ENCODE measurements around the gene SCAMP5. TPM values are rescaled to one million over a fixed set of nuclear protein-coding genes. Genes with fewer than 3 reads are reported as not detected.

The SCAMP5 gene
- total RNA-seq, 5 donors from 2014 or later (not counting 1 experiment from before 2014, with no cell fraction given) = 0.26 to 8.2 (median 0.51) TPM

GRCh38 chr15:74959586-74959939 lies 35.8 kb upstream of the SCAMP5 start:
- Histone ChIP-seq H3K27me3 (replicated peaks in 1 of 2; ENCODE audit: control insufficient read depth in 2 of 2, extremely low read depth in 1 of 2, insufficient read depth in 2 of 2, low read length in 1 of 2) (peaks cover 2 to 54% of the 10 kb centered on the region in 2 experiments), H3K4me1 (ENCODE audit: control insufficient read depth in 1 of 2, extremely low read depth in 1 of 2, insufficient read depth in 2 of 2, low read length in 2 of 2) (peaks cover 3 to 43% of the 10 kb centered on the region in 2 experiments), H3K27ac (ENCODE audit: low read length) (no peak overlapping the region), H3K36me3 (ENCODE audit: control insufficient read depth in 2 of 2, extremely low read depth in 1 of 2, insufficient read depth in 1 of 2, low read length in 1 of 2) (no peaks in the 10 kb centered on the region), H3K4me3 (ENCODE audit: control insufficient read depth in 1 of 2, extremely low read depth in 1 of 2, low read length in 1 of 2) (no peak overlapping the region), H3K9me3 (no peaks in the 10 kb centered on the region)
- peak overlapping the region in 1 of 3 donors; percentile 69 for H3K4me3 Mint-ChIP-seq
- H3K27me3 Mint-ChIP-seq = peaks cover 12 to 29% of the 10 kb centered on the region in 2 donors
- H3K27ac Mint-ChIP-seq = no peak overlapping the region
- H3K9me3 Mint-ChIP-seq = no peaks in the 10 kb centered on the region
- 21% methylated on average over 5 of the region's 8 CpGs for WGBS (ENCODE audit: insufficient coverage)
- H3K36me3 Mint-ChIP-seq = no peaks in the 10 kb centered on the region
- ChIA-PET CTCF (interaction anchor here (0.6 to 1.6 kb wide), 2 partner anchors 9 to 25 kb away, joined by 8 read pairs; no protein-coding TSS in a partner anchor), POLR2A (no interaction called here)
- DNase-seq = no peak
- no peak for ATAC-seq (replicated peaks in 1 of 4)
- peaks cover 23 to 33% (median 27%) of the 10 kb centered on the region in 3 donors for H3K4me1 Mint-ChIP-seq

DNA sequence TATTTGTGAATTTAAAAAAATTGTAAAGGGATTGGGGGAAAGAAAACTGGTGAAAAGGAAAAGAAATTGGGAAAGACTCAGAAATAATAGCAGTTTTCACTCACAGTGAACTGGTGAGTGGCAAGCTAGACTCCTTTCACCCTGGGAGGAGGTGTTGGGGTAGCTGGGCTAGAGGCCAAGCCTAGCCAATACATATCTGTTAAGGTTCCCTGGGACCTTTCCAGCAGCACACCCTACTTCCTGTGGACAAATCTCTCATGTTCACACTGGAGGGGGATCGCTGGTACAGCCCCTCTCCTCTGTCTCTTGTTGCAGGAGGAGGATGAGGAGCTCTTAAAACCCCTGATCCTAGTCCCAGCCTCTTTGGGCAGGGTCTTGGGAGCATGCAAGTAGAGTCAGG lies 35.1 kb upstream of the SCAMP5 start:
- H3K36me3 Mint-ChIP-seq = no peaks in the 10 kb centered on the region
- H3K4me1 ChIP-seq (ENCODE audit: control insufficient read depth in 1 of 2, extremely low read depth in 1 of 2, insufficient read depth in 2 of 2, low read length in 2 of 2) = peaks cover 3 to 36% of the 10 kb centered on the region in 2 experiments
- POLR2A ChIA-PET = interaction anchor here in 1 of 2 donors (0.6 kb wide), 1 partner anchor 25 kb away, joined by 3 read pairs; no protein-coding TSS in a partner anchor
- peaks cover 12 to 29% of the 10 kb centered on the region in 2 donors for H3K27me3 Mint-ChIP-seq
- H3K27ac Mint-ChIP-seq = no peak overlapping the region
- H3K27me3 ChIP-seq (replicated peaks in 1 of 2; ENCODE audit: control insufficient read depth in 2 of 2, extremely low read depth in 1 of 2, insufficient read depth in 2 of 2, low read length in 1 of 2) = peaks cover 2 to 47% of the 10 kb centered on the region in 2 experiments
- no peak overlapping the region for H3K4me3 ChIP-seq (ENCODE audit: control insufficient read depth in 1 of 2, extremely low read depth in 1 of 2, low read length in 1 of 2)
- DNase-seq (no peak), ATAC-seq (replicated peaks in 1 of 4) (no peak)
- H3K9me3 Mint-ChIP-seq = no peaks in the 10 kb centered on the region
- no peaks in the 10 kb centered on the region for H3K36me3 ChIP-seq (ENCODE audit: control insufficient read depth in 2 of 2, extremely low read depth in 1 of 2, insufficient read depth in 1 of 2, low read length in 1 of 2)
- H3K4me1 Mint-ChIP-seq = peaks cover 23 to 27% (median 26%) of the 10 kb centered on the region in 3 donors
- CTCF ChIA-PET = interaction anchor here in 1 of 2 donors (0.5 to 1.6 kb wide), 2 partner anchors 10 to 11 kb away, joined by 3 to 8 read pairs; no protein-coding TSS in a partner anchor
- H3K9me3 ChIP-seq = no peaks in the 10 kb centered on the region
- H3K4me3 Mint-ChIP-seq = no peak overlapping the region
- WGBS (ENCODE audit: insufficient coverage) = no CpG with 5 or more reads among the region's 1 CpG
- no peak overlapping the region for H3K27ac ChIP-seq (ENCODE audit: low read length)

DNA sequence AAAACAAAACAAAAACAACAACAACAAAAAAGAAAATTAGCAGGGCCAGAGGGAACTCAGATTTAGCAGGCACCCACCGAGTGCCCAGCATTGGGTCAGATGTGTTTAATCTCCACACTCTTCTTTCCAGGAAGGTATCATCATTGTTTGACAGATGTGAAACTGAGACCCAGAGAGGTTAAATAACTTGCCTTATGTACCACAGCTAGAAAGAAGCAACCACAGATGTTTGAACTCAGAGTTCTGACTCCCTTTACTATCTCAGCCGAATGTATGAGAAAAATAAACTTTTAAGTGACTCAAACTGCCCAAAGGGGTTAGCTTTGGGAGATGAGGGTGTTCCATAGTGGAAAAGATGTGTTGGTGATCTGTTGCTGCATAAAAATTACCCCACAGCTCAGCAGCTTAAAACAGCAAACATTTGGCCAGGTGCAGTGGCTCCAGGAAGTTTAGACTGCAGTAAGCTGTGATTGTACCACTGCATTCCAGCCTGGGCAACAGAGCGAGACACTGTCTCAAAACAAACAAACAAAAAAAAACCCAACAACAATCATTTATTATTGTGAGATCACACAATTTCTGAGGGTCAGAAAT lies 34.3 kb upstream of the SCAMP5 start:
- Mint-ChIP-seq H3K4me3 (no peak overlapping the region), H3K36me3 (no peaks in the 10 kb centered on the region), H3K27me3 (peaks cover 12 to 29% of the 10 kb centered on the region in 2 donors), H3K27ac (no peak overlapping the region), H3K4me1 (peaks cover 19 to 27% (median 23%) of the 10 kb centered on the region in 3 donors), H3K9me3 (no peaks in the 10 kb centered on the region)
- CTCF ChIA-PET = interaction anchor here in 1 of 2 donors (0.5 to 1.6 kb wide), 3 partner anchors 10 kb away, joined by 3 to 8 read pairs (median 4); no protein-coding TSS in a partner anchor
- no peak overlapping the region for H3K27ac ChIP-seq (ENCODE audit: low read length)
- DNase-seq (no peak), ATAC-seq (replicated peaks in 1 of 4) (no peak)
- peaks cover 0 to 28% of the 10 kb centered on the region in 2 experiments for H3K4me1 ChIP-seq (ENCODE audit: control insufficient read depth in 1 of 2, extremely low read depth in 1 of 2, insufficient read depth in 2 of 2, low read length in 2 of 2)
- no peak overlapping the region for H3K4me3 ChIP-seq (ENCODE audit: control insufficient read depth in 1 of 2, extremely low read depth in 1 of 2, low read length in 1 of 2)
- H3K9me3 ChIP-seq = no peaks in the 10 kb centered on the region
- no peaks in the 10 kb centered on the region for H3K36me3 ChIP-seq (ENCODE audit: control insufficient read depth in 2 of 2, extremely low read depth in 1 of 2, insufficient read depth in 1 of 2, low read length in 1 of 2)
- POLR2A ChIA-PET = no interaction called here
- H3K27me3 ChIP-seq (replicated peaks in 1 of 2; ENCODE audit: control insufficient read depth in 2 of 2, extremely low read depth in 1 of 2, insufficient read depth in 2 of 2, low read length in 1 of 2) = peaks cover 0 to 39% of the 10 kb centered on the region in 2 experiments
- WGBS (ENCODE audit: insufficient coverage) = 40% methylated on average over 1 of the region's 3 CpGs

GRCh38 chr15:74961616-74962015 lies 33.7 kb upstream of the SCAMP5 start:
- POLR2A ChIA-PET = no interaction called here
- Histone ChIP-seq H3K9me3 (no peaks in the 10 kb centered on the region), H3K4me3 (ENCODE audit: control insufficient read depth in 1 of 2, extremely low read depth in 1 of 2, low read length in 1 of 2) (no peak overlapping the region), H3K27ac (ENCODE audit: low read length) (no peak overlapping the region), H3K4me1 (ENCODE audit: control insufficient read depth in 1 of 2, extremely low read depth in 1 of 2, insufficient read depth in 2 of 2, low read length in 2 of 2) (peaks cover 0 to 27% of the 10 kb centered on the region in 2 experiments), H3K36me3 (ENCODE audit: control insufficient read depth in 2 of 2, extremely low read depth in 1 of 2, insufficient read depth in 1 of 2, low read length in 1 of 2) (no peaks in the 10 kb centered on the region), H3K27me3 (replicated peaks in 1 of 2; ENCODE audit: control insufficient read depth in 2 of 2, extremely low read depth in 1 of 2, insufficient read depth in 2 of 2, low read length in 1 of 2) (peaks cover 0 to 39% of the 10 kb centered on the region in 2 experiments)
- Mint-ChIP-seq H3K27ac (no peak overlapping the region), H3K4me1 (peaks cover 19 to 27% (median 23%) of the 10 kb centered on the region in 3 donors), H3K9me3 (no peaks in the 10 kb centered on the region), H3K36me3 (no peaks in the 10 kb centered on the region), H3K4me3 (no peak overlapping the region), H3K27me3 (peaks cover 12 to 29% of the 10 kb centered on the region in 2 donors)
- DNase-seq = no peak
- CTCF ChIA-PET = interaction anchor here (0.5 to 0.7 kb wide), 2 partner anchors 11 to 163 kb away, joined by 4 read pairs; no protein-coding TSS in a partner anchor
- no peak for ATAC-seq (replicated peaks in 1 of 4)
- 91% methylated on average over 4 of the region's 5 CpGs for WGBS (ENCODE audit: insufficient coverage)

GRCh38 chr15:74962219-74962618 lies 33.1 kb upstream of the SCAMP5 start:
- H3K4me1 Mint-ChIP-seq = peaks cover 19 to 26% (median 23%) of the 10 kb centered on the region in 3 donors
- no peak overlapping the region for H3K4me3 Mint-ChIP-seq
- WGBS (ENCODE audit: insufficient coverage) = 93% methylated on average over 6 of the region's 8 CpGs
- H3K27ac Mint-ChIP-seq = no peak overlapping the region
- Histone ChIP-seq H3K4me1 (ENCODE audit: control insufficient read depth in 1 of 2, extremely low read depth in 1 of 2, insufficient read depth in 2 of 2, low read length in 2 of 2) (peaks cover 0 to 22% of the 10 kb centered on the region in 2 experiments), H3K27ac (ENCODE audit: low read length) (no peak overlapping the region), H3K36me3 (ENCODE audit: control insufficient read depth in 2 of 2, extremely low read depth in 1 of 2, insufficient read depth in 1 of 2, low read length in 1 of 2) (no peaks in the 10 kb centered on the region), H3K4me3 (ENCODE audit: control insufficient read depth in 1 of 2, extremely low read depth in 1 of 2, low read length in 1 of 2) (no peak overlapping the region), H3K9me3 (no peaks in the 10 kb centered on the region), H3K27me3 (replicated peaks in 1 of 2; ENCODE audit: control insufficient read depth in 2 of 2, extremely low read depth in 1 of 2, insufficient read depth in 2 of 2, low read length in 1 of 2) (peaks cover 0 to 33% of the 10 kb centered on the region in 2 experiments)
- ATAC-seq (replicated peaks in 1 of 4) (no peak), DNase-seq (no peak)
- no peaks in the 10 kb centered on the region for H3K9me3 Mint-ChIP-seq
- ChIA-PET POLR2A (no interaction called here), CTCF (interaction anchor here in 1 of 2 donors (0.7 kb wide), 1 partner anchor 164 kb away, joined by 4 read pairs; no protein-coding TSS in a partner anchor)
- H3K36me3 Mint-ChIP-seq = no peaks in the 10 kb centered on the region
- peaks cover 12 to 27% of the 10 kb centered on the region in 2 donors for H3K27me3 Mint-ChIP-seq

DNA sequence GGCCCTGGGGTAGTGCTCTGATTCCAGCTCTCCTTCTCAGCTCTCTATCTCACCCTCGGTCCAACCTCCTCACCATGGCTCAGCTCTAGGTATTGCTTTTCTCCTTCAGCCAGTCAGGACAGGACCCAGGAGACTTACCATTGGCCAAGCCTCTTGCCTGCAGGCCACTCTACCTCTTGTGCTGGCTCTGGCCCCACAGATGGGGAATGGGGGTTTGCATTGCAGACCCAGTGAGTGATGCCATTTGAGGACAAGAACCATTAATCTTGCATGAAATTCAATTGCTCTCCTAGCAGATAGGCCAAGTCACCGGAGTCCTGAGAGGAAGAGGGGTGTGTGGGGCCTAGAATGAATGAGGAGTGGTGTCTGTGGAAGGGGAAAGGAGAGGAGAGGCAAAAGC lies 32.7 kb upstream of the SCAMP5 start:
- Mint-ChIP-seq H3K4me3 (no peak overlapping the region), H3K36me3 (no peaks in the 10 kb centered on the region), H3K27me3 (peaks cover 12 to 22% of the 10 kb centered on the region in 2 donors), H3K4me1 (peaks cover 17 to 21% (median 19%) of the 10 kb centered on the region in 3 donors), H3K9me3 (no peaks in the 10 kb centered on the region), H3K27ac (no peak overlapping the region)
- no peak for DNase-seq
- peaks cover 0 to 29% of the 10 kb centered on the region in 2 experiments for H3K27me3 ChIP-seq (replicated peaks in 1 of 2; ENCODE audit: control insufficient read depth in 2 of 2, extremely low read depth in 1 of 2, insufficient read depth in 2 of 2, low read length in 1 of 2)
- no peak for ATAC-seq (replicated peaks in 1 of 4)
- 0% methylated on average over 1 of the region's 2 CpGs for WGBS (ENCODE audit: insufficient coverage)
- no peak overlapping the region for H3K27ac ChIP-seq (ENCODE audit: low read length)
- H3K4me1 ChIP-seq (ENCODE audit: control insufficient read depth in 1 of 2, extremely low read depth in 1 of 2, insufficient read depth in 2 of 2, low read length in 2 of 2) = peaks cover 0 to 17% of the 10 kb centered on the region in 2 experiments
- no peaks in the 10 kb centered on the region for H3K9me3 ChIP-seq
- POLR2A ChIA-PET = no interaction called here
- H3K36me3 ChIP-seq (ENCODE audit: control insufficient read depth in 2 of 2, extremely low read depth in 1 of 2, insufficient read depth in 1 of 2, low read length in 1 of 2) = no peaks in the 10 kb centered on the region
- CTCF ChIA-PET = no interaction called here
- H3K4me3 ChIP-seq (ENCODE audit: control insufficient read depth in 1 of 2, extremely low read depth in 1 of 2, low read length in 1 of 2) = no peak overlapping the region
